Limb (tissue), 2 donors: ENCODE results near the gene OVOL1.
"Not testable (repeated sequence)": the region's sequence is repeated elsewhere in the genome, so short reads cannot be mapped to it uniquely, and the experiment has no call there.

Experiments used
- DNase-seq, 2 donors: peaks; one replicate each; pipeline ENCODE4 v3.0.0-alpha.2; 2016; ENCODE audit errors: extremely low spot score in 2 of 2

The OVOL1 gene

GRCh38 chr11:65814986-65815565, 28.2 kb downstream of the OVOL1 start:
- no peak for DNase-seq

GRCh38 chr11:65816696-65817095, 29.8 kb downstream of the OVOL1 start:
- DNase-seq, result no peak

- no peak for DNase-seq
Observed at GRCh38 chr11:65817312-65817834, 30.5 kb downstream of the OVOL1 start.

- DNase-seq, result peak; percentile 87 to 97
Observed at GRCh38 chr11:65817835-65818680, 31.2 kb downstream of the OVOL1 start.

- no peak for DNase-seq
Observed at GRCh38 chr11:65821107-65821506, 34.2 kb downstream of the OVOL1 start.

- no peak for DNase-seq
Observed at GRCh38 chr11:65822776-65823528, 36.1 kb downstream of the OVOL1 start.

- DNase-seq, result no peak
Observed at GRCh38 chr11:65826984-65827735, 40.3 kb downstream of the OVOL1 start.

GRCh38 chr11:65829459-65829858, 42.6 kb downstream of the OVOL1 start:
- DNase-seq, result no peak

GRCh38 chr11:65832231-65832630, 45.4 kb downstream of the OVOL1 start:
- not testable (repeated sequence) for DNase-seq

GRCh38 chr11:65833297-65834030, 46.6 kb downstream of the OVOL1 start, which contains the start of gene SNX32:
SNX32 (plus strand) TSS chr11:65833963; CDS start chr11:65834066, 103 bp downstream.
- peak; percentile 95 to 97 for DNase-seq

GRCh38 chr11:65834202-65834601, 47.3 kb downstream of the OVOL1 start:
- no peak for DNase-seq

- no peak for DNase-seq
Observed at GRCh38 chr11:65842144-65842543, 55.3 kb downstream of the OVOL1 start.

- DNase-seq, result no peak
Observed at GRCh38 chr11:65843811-65844210, 56.9 kb downstream of the OVOL1 start.

GRCh38 chr11:65844231-65844872, 57.5 kb downstream of the OVOL1 start:
- no peak for DNase-seq
